Ishikawa (cell line): ENCODE data around the gene KLK2.

Experiments used
- CEBPB ChIP-seq: IDR thresholded peaks from 2 replicates; pipeline ENCODE4 v1.6.1; 2012
- CREB1 ChIP-seq: IDR thresholded peaks from 2 replicates; pipeline ENCODE4 v1.6.1; 2012; ENCODE audit warnings: low read depth
- EGR1 ChIP-seq: IDR thresholded peaks from 2 replicates; pipeline ENCODE4 v1.6.1; 2012
- EP300 ChIP-seq: IDR thresholded peaks from 2 replicates; pipeline ENCODE4 v1.6.1; 2012; ENCODE audit warnings: borderline replicate concordance
- FOXM1 ChIP-seq: IDR thresholded peaks from 2 replicates; pipeline ENCODE4 v1.6.1; 2012; ENCODE audit warnings: low read depth, borderline replicate concordance
- NFIC ChIP-seq: IDR thresholded peaks from 2 replicates; pipeline ENCODE4 v1.6.1; 2012
- RAD21 ChIP-seq: IDR thresholded peaks from 2 replicates; pipeline ENCODE4 v1.6.1; 2012; ENCODE audit warnings: low read depth
- TAF1 ChIP-seq: IDR thresholded peaks from 2 replicates; pipeline ENCODE4 v1.6.1; 2012; ENCODE audit warnings: low read depth, mild to moderate bottlenecking
- TCF12 ChIP-seq: IDR thresholded peaks from 2 replicates; pipeline ENCODE4 v1.6.1; 2012; ENCODE audit warnings: low read depth
- TEAD4 ChIP-seq: IDR thresholded peaks from 2 replicates; pipeline ENCODE4 v1.6.1; 2012
- YY1 ChIP-seq: IDR thresholded peaks from 2 replicates; pipeline ENCODE4 v1.6.1; 2012; ENCODE audit warnings: low read depth
- ZBTB7A ChIP-seq: IDR thresholded peaks from 2 replicates; pipeline ENCODE4 v1.6.1; 2012; ENCODE audit warnings: low read depth
- TF ChIP-seq, protein P1 (sequence below): IDR thresholded peaks from 2 replicates; pipeline ENCODE4 v1.6.1; 2012
- TF ChIP-seq, protein P2 (sequence below): IDR thresholded peaks from 2 replicates; pipeline ENCODE4 v1.6.1; 2012; ENCODE audit warnings: low read depth, mild to moderate bottlenecking
- TF ChIP-seq, protein P3 (sequence below): IDR thresholded peaks from 2 replicates; pipeline ENCODE4 v1.6.1; 2012

The KLK2 gene

DNA sequence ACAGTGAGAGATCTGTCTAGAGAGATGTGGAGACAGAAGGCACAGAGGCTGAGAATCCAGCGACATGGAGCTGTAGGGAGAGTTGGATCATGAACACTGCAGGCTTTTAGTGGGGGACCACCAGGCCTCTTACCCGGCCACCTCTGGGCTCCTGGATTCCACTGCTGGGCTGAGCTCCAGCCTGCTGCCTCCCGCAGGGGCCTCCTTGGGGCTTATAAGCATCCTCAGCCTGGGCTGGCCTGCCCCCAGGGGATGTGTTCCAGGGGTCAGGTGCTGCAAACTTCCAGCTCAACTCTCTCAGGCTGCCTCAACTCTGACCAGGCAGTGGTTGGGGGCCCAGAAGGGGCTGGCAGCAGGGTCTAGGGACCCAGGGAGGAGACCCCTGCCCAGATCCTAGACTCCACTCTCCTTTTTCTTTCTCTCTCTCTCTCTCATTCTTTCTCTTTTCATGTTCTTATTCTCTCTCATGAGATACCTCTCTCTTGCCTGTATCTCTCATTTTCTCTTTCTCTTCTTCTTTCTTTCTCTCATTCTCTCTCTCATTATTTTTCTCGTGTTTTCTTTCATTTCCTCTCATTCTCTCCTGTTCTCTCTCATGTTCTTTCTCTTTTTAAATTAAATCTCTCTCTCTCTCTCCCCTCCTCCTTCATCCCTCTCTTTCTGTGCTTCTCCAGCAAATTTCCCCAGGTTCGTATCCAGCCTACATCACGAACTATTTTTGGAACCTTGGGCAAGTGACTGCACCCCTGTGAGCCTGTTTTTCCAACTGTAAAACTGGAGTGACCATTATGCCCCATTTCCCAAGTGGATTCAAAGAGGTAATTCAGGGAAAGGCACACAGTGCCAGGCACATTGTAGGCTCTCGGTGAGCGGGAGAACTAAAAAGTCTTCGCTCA, 38.2 kb downstream of the KLK2 start, which contains the start of gene KLK4:
TSS of gene KLK4 (minus strand) at position 190 of the 896 bp plus-strand sequence. CDS start 657 bp downstream, outside the sequence.
- TF ChIP-seq RAD21 (no peak), ZBTB7A (no peak), YY1 (no peak), CEBPB (no peak), TCF12 (no peak), EP300 (no peak), CREB1 (no peak), EGR1 (no peak), FOXM1 (no peak), TAF1 (no peak), NFIC (no peak), TEAD4 (no peak)
- TF ChIP-seq, protein P1, sequence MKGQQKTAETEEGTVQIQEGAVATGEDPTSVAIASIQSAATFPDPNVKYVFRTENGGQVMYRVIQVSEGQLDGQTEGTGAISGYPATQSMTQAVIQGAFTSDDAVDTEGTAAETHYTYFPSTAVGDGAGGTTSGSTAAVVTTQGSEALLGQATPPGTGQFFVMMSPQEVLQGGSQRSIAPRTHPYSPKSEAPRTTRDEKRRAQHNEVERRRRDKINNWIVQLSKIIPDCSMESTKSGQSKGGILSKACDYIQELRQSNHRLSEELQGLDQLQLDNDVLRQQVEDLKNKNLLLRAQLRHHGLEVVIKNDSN, result no peak
- TF ChIP-seq, protein P2, sequence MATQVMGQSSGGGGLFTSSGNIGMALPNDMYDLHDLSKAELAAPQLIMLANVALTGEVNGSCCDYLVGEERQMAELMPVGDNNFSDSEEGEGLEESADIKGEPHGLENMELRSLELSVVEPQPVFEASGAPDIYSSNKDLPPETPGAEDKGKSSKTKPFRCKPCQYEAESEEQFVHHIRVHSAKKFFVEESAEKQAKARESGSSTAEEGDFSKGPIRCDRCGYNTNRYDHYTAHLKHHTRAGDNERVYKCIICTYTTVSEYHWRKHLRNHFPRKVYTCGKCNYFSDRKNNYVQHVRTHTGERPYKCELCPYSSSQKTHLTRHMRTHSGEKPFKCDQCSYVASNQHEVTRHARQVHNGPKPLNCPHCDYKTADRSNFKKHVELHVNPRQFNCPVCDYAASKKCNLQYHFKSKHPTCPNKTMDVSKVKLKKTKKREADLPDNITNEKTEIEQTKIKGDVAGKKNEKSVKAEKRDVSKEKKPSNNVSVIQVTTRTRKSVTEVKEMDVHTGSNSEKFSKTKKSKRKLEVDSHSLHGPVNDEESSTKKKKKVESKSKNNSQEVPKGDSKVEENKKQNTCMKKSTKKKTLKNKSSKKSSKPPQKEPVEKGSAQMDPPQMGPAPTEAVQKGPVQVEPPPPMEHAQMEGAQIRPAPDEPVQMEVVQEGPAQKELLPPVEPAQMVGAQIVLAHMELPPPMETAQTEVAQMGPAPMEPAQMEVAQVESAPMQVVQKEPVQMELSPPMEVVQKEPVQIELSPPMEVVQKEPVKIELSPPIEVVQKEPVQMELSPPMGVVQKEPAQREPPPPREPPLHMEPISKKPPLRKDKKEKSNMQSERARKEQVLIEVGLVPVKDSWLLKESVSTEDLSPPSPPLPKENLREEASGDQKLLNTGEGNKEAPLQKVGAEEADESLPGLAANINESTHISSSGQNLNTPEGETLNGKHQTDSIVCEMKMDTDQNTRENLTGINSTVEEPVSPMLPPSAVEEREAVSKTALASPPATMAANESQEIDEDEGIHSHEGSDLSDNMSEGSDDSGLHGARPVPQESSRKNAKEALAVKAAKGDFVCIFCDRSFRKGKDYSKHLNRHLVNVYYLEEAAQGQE, result no peak
- TF ChIP-seq, protein P3, sequence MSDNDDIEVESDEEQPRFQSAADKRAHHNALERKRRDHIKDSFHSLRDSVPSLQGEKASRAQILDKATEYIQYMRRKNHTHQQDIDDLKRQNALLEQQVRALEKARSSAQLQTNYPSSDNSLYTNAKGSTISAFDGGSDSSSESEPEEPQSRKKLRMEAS, result no peak

DNA sequence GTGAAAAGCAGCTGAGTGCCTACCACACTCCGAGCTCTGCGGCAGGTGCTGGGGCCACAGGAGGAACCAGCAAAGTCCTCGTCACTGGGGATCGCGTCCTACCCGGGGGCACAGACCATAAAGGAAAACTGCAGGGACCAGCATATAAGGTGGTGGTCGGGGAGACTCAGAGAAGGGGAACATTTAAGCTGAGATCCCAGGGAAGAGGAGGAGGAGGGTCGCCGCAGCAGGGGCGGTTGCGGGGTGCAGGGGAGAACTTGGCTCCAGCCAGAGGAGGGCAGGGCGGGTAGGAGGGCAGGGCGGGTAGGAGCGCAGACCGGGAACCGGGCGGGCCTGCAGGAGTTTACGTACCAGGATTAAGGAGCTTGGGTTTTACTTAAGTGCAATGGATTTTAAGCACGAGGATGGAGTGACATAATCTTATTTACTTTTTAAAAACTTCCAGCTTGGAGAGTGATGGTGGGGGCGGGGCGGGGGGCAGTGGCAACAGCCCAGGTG, 38.9 kb downstream of the KLK2 start:
- TF ChIP-seq, protein P1, result no peak
- TF ChIP-seq EP300 (no peak), ZBTB7A (no peak), CREB1 (no peak), CEBPB (no peak), TEAD4 (no peak), NFIC (no peak), TAF1 (no peak), YY1 (no peak), RAD21 (no peak), FOXM1 (no peak), EGR1 (no peak), TCF12 (no peak)
- TF ChIP-seq, protein P3, result no peak
- TF ChIP-seq, protein P2, result no peak

DNA sequence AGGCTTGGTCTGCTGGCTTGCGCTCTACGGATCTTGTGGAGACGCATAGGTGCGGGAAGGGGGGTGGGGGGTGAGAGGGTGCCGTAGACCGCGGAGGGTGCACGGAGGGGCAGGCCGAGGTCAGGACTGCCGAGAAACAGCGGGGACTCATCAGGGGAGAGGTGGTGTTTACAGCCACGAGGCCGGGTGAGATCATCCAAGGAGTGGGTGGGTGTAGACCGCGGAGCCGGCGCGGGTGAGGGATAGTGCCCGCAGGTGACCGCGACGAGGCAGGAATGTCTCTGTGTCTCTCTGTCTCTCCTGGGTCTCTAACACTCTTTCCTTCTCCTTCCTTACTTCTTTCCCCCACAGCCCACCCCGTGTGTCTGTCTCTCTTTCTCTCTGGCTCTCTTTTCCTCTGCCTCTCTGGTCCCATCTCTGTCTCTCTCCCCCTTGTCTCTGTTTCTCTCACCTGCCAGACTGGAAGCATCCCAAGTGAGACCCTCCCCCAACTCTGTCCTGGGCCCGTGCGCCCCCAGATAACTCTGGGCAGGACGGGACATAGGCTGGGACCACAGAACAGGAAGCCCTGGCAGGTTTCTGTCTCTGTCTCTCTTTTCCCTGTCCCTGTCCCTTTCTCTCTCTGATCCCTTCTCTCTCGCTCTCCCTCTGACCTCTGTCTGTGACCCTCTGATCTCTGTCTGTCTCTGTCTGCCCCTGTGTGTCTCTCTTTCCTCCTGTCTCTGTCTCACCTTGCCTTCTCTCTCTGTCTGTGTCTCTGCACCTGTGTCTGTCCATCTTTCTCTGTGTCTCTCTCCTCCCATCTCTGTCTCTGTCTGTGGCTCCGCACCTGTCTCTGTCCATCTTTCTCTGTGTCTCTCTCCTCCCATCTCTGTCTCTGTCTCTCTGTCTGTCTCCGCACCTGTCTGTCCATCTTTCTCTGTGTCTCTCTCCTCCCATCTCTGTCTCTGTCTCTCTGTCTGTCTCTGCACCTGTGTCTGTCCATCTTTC, 39.8 kb downstream of the KLK2 start:
- TF ChIP-seq, protein P3, result no peak
- TF ChIP-seq RAD21 (no peak), TEAD4 (no peak), FOXM1 (no peak), EP300 (no peak), EGR1 (no peak), NFIC (no peak), TCF12 (no peak), ZBTB7A (no peak), CEBPB (no peak), TAF1 (no peak), YY1 (no peak), CREB1 (no peak)
- TF ChIP-seq, protein P1, result no peak
- TF ChIP-seq, protein P2, result no peak
